H9 (cell line): ENCODE measurements around the gene TTC24. TPM values are rescaled to one million over a fixed set of nuclear protein-coding genes. Genes with fewer than 3 reads are reported as not detected.

Source experiments
- DNase-seq: peaks from one replicate; pipeline ENCODE4 v3.0.0-alpha.2; 2017
- H2AFZ ChIP-seq: one replicate; pipeline ENCODE4 v1.6.1; 2013; ENCODE audit warnings: mild to moderate bottlenecking, low read length, control low read depth, moderate library complexity
- H2AK5ac ChIP-seq: 2 replicates; pipeline ENCODE4 v1.6.1; 2013; ENCODE audit warnings: low read length, control low read depth, mixed read lengths; ENCODE audit not compliant: insufficient read length
- H2BK120ac ChIP-seq: one replicate; pipeline ENCODE4 v1.6.1; 2013; ENCODE audit warnings: low read depth, mild to moderate bottlenecking, low read length, control low read depth, inconsistent platforms; ENCODE audit not compliant: poor library complexity, severe bottlenecking
- H2BK12ac ChIP-seq: 2 replicates; pipeline ENCODE4 v1.6.1; 2013; ENCODE audit warnings: low read length, control low read depth, mixed read lengths, low read depth; ENCODE audit not compliant: insufficient read length
- H2BK15ac ChIP-seq: 2 replicates; pipeline ENCODE4 v1.6.1; 2013; ENCODE audit warnings: low read depth, low read length, control low read depth
- H2BK20ac ChIP-seq: one replicate; pipeline ENCODE4 v1.6.1; 2013; ENCODE audit warnings: low read depth, mild to moderate bottlenecking, low read length, control low read depth, inconsistent platforms; ENCODE audit not compliant: poor library complexity, severe bottlenecking
- H2BK5ac ChIP-seq: 2 replicates; pipeline ENCODE4 v1.6.1; 2013; ENCODE audit warnings: low read length, control low read depth, mixed read lengths; ENCODE audit not compliant: insufficient read length
- H3K14ac ChIP-seq: 2 replicates; pipeline ENCODE4 v1.6.1; 2013; ENCODE audit warnings: low read length, control low read depth; ENCODE audit not compliant: insufficient read depth
- H3K18ac ChIP-seq: 2 replicates; pipeline ENCODE4 v1.6.1; 2013; ENCODE audit warnings: low read depth, mild to moderate bottlenecking, mixed read lengths, low read length, control low read depth; ENCODE audit not compliant: insufficient read length
- H3K23ac ChIP-seq: 2 replicates; pipeline ENCODE4 v1.6.1; 2013; ENCODE audit warnings: low read length, control low read depth, mixed read lengths, low read depth; ENCODE audit not compliant: insufficient read length
- H3K23me2 ChIP-seq: 2 replicates; pipeline ENCODE4 v1.6.1; 2013; ENCODE audit warnings: low read depth, mild to moderate bottlenecking, mixed read lengths, low read length, control low read depth; ENCODE audit not compliant: insufficient read length, poor library complexity, severe bottlenecking
- H3K27ac ChIP-seq: 2 replicates; pipeline ENCODE4 v1.5.1; 2013; ENCODE audit warnings: low read length, control low read depth, mixed read lengths, low read depth; ENCODE audit not compliant: insufficient read length
- H3K27me3 ChIP-seq: 2 replicates; pipeline ENCODE4 v1.6.1; 2013; ENCODE audit warnings: low read length, control low read depth, inconsistent platforms; ENCODE audit not compliant: insufficient read depth
- H3K4ac ChIP-seq: 2 replicates; pipeline ENCODE4 v1.6.1; 2013; ENCODE audit warnings: low read depth, mild to moderate bottlenecking, control low read depth, inconsistent platforms, low read length, moderate library complexity
- H3K4me1 ChIP-seq: 2 replicates; pipeline ENCODE4 v1.6.1; 2013; ENCODE audit warnings: low read length, control low read depth, inconsistent platforms; ENCODE audit not compliant: insufficient read depth
- H3K4me2 ChIP-seq: 2 replicates; pipeline ENCODE4 v1.6.1; 2013; ENCODE audit warnings: low read length, control low read depth, mixed read lengths; ENCODE audit not compliant: insufficient read length, insufficient read depth
- H3K56ac ChIP-seq: 2 replicates; pipeline ENCODE4 v1.6.1; 2013; ENCODE audit warnings: low read depth, mild to moderate bottlenecking, mixed read lengths, low read length, control low read depth; ENCODE audit not compliant: insufficient read length
- H3K79me1 ChIP-seq: 2 replicates; pipeline ENCODE4 v1.6.1; 2013; ENCODE audit warnings: low read depth, mild to moderate bottlenecking, moderate library complexity, low read length, control low read depth, inconsistent platforms; ENCODE audit not compliant: insufficient read depth, poor library complexity, severe bottlenecking
- H3K79me2 ChIP-seq: 2 replicates; pipeline ENCODE4 v1.6.1; 2013; ENCODE audit warnings: low read length, control low read depth, inconsistent platforms; ENCODE audit not compliant: insufficient read depth
- H3K9ac ChIP-seq: 2 replicates; pipeline ENCODE4 v1.6.1; 2013; ENCODE audit warnings: low read length, control low read depth, mixed read lengths; ENCODE audit not compliant: insufficient read length; ENCODE audit errors: extremely low read depth
- H3K9me3 ChIP-seq: one replicate; pipeline ENCODE4 v1.6.1; 2013; ENCODE audit warnings: low read depth, low read length, inconsistent platforms; ENCODE audit not compliant: control insufficient read depth
- H3T11ph ChIP-seq: one replicate; pipeline ENCODE4 v1.6.1; 2013; ENCODE audit warnings: mild to moderate bottlenecking, low read length, control low read depth, inconsistent platforms
- H4K20me1 ChIP-seq: one replicate; pipeline ENCODE4 v1.6.1; 2013; ENCODE audit not compliant: control insufficient read depth, insufficient read length, insufficient read depth
- H4K5ac ChIP-seq: 2 replicates; pipeline ENCODE4 v1.6.1; 2013; ENCODE audit warnings: low read depth, mild to moderate bottlenecking, mixed read lengths, low read length, control low read depth; ENCODE audit not compliant: insufficient read length
- H4K8ac ChIP-seq: replicated peaks from 2 replicates; pipeline ENCODE4 v1.6.1; 2013; ENCODE audit warnings: low read length, control low read depth, mixed read lengths, low read depth; ENCODE audit not compliant: insufficient read length
- H4K91ac ChIP-seq: 2 replicates; pipeline ENCODE4 v1.6.1; 2013; ENCODE audit warnings: low read depth, mild to moderate bottlenecking, moderate library complexity, mixed read lengths, low read length, control low read depth; ENCODE audit not compliant: insufficient read length
- H3K27ac Mint-ChIP-seq, 3 experiments: 2 replicates in 2 of 3; 3 replicates in 1 of 3; pipeline ENCODE4 v1.8.0; 2020 to 2021; ENCODE audit warnings: mixed read lengths in 3 of 3, mild to moderate bottlenecking in 1 of 3, moderate library complexity in 1 of 3
- H3K27me3 Mint-ChIP-seq: 2 replicates; pipeline ENCODE4 v1.8.0; 2021; ENCODE audit warnings: low read depth, mild to moderate bottlenecking, moderate library complexity, mixed read lengths
- H3K36me3 Mint-ChIP-seq, 3 experiments: 2 replicates in 2 of 3; 3 replicates in 1 of 3; pipeline ENCODE4 v1.8.0; 2020 to 2021; ENCODE audit warnings: low read depth in 3 of 3, mixed read lengths in 3 of 3; ENCODE audit not compliant: insufficient read depth in 1 of 3
- H3K4me1 Mint-ChIP-seq, 2 experiments: 2 replicates each; pipeline ENCODE4 v1.8.0; 2020; ENCODE audit warnings: mixed read lengths in 2 of 2
- H3K4me3 Mint-ChIP-seq, 2 experiments: 2 replicates in 1 of 2; 3 replicates in 1 of 2; pipeline ENCODE4 v1.8.0; 2020 to 2021; ENCODE audit warnings: mild to moderate bottlenecking in 2 of 2, mixed read lengths in 2 of 2, moderate library complexity in 1 of 2
- H3K9me3 Mint-ChIP-seq, 2 experiments: 2 replicates in 1 of 2; 3 replicates in 1 of 2; pipeline ENCODE4 v1.8.0; 2020; ENCODE audit warnings: mild to moderate bottlenecking in 2 of 2, mixed read lengths in 2 of 2, moderate library complexity in 1 of 2
- CTCF ChIP-seq: fragments of 200-600 bp; sonication (generic); conservative IDR thresholded peaks from 3 replicates; pipeline ENCODE4 v1.8.0; 2021; ENCODE audit warnings: antibody characterized with exemption, mild to moderate bottlenecking
- WGBS: extraction: QIAGEN DNeasy Blood & Tissue Kit; methylation state at CpG from one replicate; pipeline ENCODE4 v1.1.7; 2013; ENCODE audit warnings: missing lambda C conversion rate, low lambda C conversion rate, mixed read lengths; ENCODE audit not compliant: insufficient read length; ENCODE audit errors: extremely low coverage; 5-methylcytosine and 5-hydroxymethylcytosine counted together
- total RNA-seq: library from RNA; stranded (reverse); gene quantifications from 2 replicates; pipeline ENCODE4 v1.2.1, GENCODE V29; 2021

Gene TTC24
- total RNA-seq, 1 experiment from 2014 or later, result 0.26 TPM

GRCh38 chr1:156586323-156586722, 6.8 kb downstream of the TTC24 start:
- no peak overlapping the region for H4K5ac ChIP-seq
- TF ChIP-seq CTCF, result no peak
- no peak overlapping the region for H2BK15ac ChIP-seq
- no peak overlapping the region for H2AK5ac ChIP-seq
- H2BK120ac ChIP-seq, result no peak overlapping the region
- H3K18ac ChIP-seq, result no peak overlapping the region
- Mint-ChIP-seq H3K4me1 (peaks cover 28% of the 10 kb centered on the region in 2 experiments), H3K27me3 (0 out of 2 replicates have a peak, but pooled peaks cover 2% of the 10 kb centered on the region), H3K4me3 (no peak overlapping the region), H3K36me3 (no peaks in the 10 kb centered on the region), H3K9me3 (no peaks in the 10 kb centered on the region), H3K27ac (no peak overlapping the region)
- no peak overlapping the region for H4K8ac ChIP-seq
- H3K14ac ChIP-seq, result no peak overlapping the region
- no peaks in the 10 kb centered on the region for H4K20me1 ChIP-seq
- no peak overlapping the region for H3K23ac ChIP-seq
- no peak overlapping the region for H2AFZ ChIP-seq
- no CpG with 5 or more reads among the region's 4 CpGs for WGBS
- H3K27ac ChIP-seq, result no peak overlapping the region
- no peaks in the 10 kb centered on the region; the same call in 1 of the 2 replicates for H3K27me3 ChIP-seq
- H2BK12ac ChIP-seq, result no peak overlapping the region
- no peaks in the 10 kb centered on the region for H3K79me1 ChIP-seq
- no peaks in the 10 kb centered on the region for H3K79me2 ChIP-seq
- no peaks in the 10 kb centered on the region for H3K9me3 ChIP-seq
- no peak overlapping the region for H3K9ac ChIP-seq
- no peak overlapping the region for H4K91ac ChIP-seq
- no peak overlapping the region for H3K56ac ChIP-seq
- H3T11ph ChIP-seq, result no peak overlapping the region
- H3K4ac ChIP-seq, result no peak overlapping the region
- no peak overlapping the region for H2BK20ac ChIP-seq
- no peaks in the 10 kb centered on the region; the same call in 1 of the 2 replicates for H3K4me1 ChIP-seq
- peaks cover 2% of the 10 kb centered on the region for H3K23me2 ChIP-seq
- no peak overlapping the region for H2BK5ac ChIP-seq
- no peak overlapping the region for H3K4me2 ChIP-seq
- no peak for DNase-seq
